Measurements from ENCODE around the gene HOMER1.
"Not testable (repeated sequence)": the region's sequence is repeated elsewhere in the genome, so short reads cannot be mapped to it uniquely, and the experiment has no call there.

Gene HOMER1

GRCh38 chr5:79417495-79417894, 96.4 kb downstream of the HOMER1 start:
- no peak for DNase-seq (ENCODE audit: low read depth)

GRCh38 chr5:79416499-79416898, 97.4 kb downstream of the HOMER1 start:
- DNase-seq (ENCODE audit: low read depth) = no peak

- DNase-seq (ENCODE audit: low read depth) = no peak
Observed at GRCh38 chr5:79413112-79413511, 100.8 kb downstream of the HOMER1 start.

- no peak for DNase-seq (ENCODE audit: low read depth)
Observed at GRCh38 chr5:79408028-79408427, 105.9 kb downstream of the HOMER1 start.

GRCh38 chr5:79407591-79407990, 106.3 kb downstream of the HOMER1 start:
- DNase-seq (ENCODE audit: low read depth) = no peak

GRCh38 chr5:79401216-79401615, 112.7 kb downstream of the HOMER1 start:
- DNase-seq (ENCODE audit: low read depth) = no peak

- no peak for DNase-seq (ENCODE audit: low read depth)
Observed at GRCh38 chr5:79399046-79399445, 114.9 kb downstream of the HOMER1 start.

- DNase-seq (ENCODE audit: low read depth) = no peak
Observed at GRCh38 chr5:79397080-79397479, 116.9 kb downstream of the HOMER1 start.

GRCh38 chr5:79396265-79396664, 117.7 kb downstream of the HOMER1 start:
- peak; percentile 21 for DNase-seq (ENCODE audit: low read depth)

GRCh38 chr5:79395296-79395695, 118.6 kb downstream of the HOMER1 start:
- no peak for DNase-seq (ENCODE audit: low read depth)

GRCh38 chr5:79392776-79393175, 121.2 kb downstream of the HOMER1 start:
- no peak for DNase-seq (ENCODE audit: low read depth)

GRCh38 chr5:79386679-79387078, 127.3 kb downstream of the HOMER1 start:
- no peak for DNase-seq (ENCODE audit: low read depth)

GRCh38 chr5:79385126-79385525, 128.8 kb downstream of the HOMER1 start:
- DNase-seq (ENCODE audit: low read depth) = not testable (repeated sequence)

GRCh38 chr5:79378510-79379186, 135.3 kb downstream of the HOMER1 start:
- no peak for DNase-seq (ENCODE audit: low read depth)

GRCh38 chr5:79357398-79357797, 156.5 kb downstream of the HOMER1 start:
- no peak for DNase-seq (ENCODE audit: low read depth)

GRCh38 chr5:79349881-79350280, 164.1 kb downstream of the HOMER1 start:
- DNase-seq (ENCODE audit: low read depth) = no peak

GRCh38 chr5:79349047-79349446, 164.9 kb downstream of the HOMER1 start:
- no peak for DNase-seq (ENCODE audit: low read depth)

- DNase-seq (ENCODE audit: low read depth) = peak; percentile 46
Observed at GRCh38 chr5:79346420-79346824, 167.5 kb downstream of the HOMER1 start.

GRCh38 chr5:79333852-79334557, 179.9 kb downstream of the HOMER1 start:
- no peak for DNase-seq (ENCODE audit: low read depth)

GRCh38 chr5:79330071-79330470, 183.9 kb downstream of the HOMER1 start:
- DNase-seq (ENCODE audit: low read depth) = no peak

GRCh38 chr5:79329453-79329852, 184.5 kb downstream of the HOMER1 start:
- DNase-seq (ENCODE audit: low read depth) = no peak
